Gastroesophageal sphincter (tissue), 4 donors: ENCODE data around the gene TMCO4. TPM values are rescaled to one million over a fixed set of nuclear protein-coding genes. Genes with fewer than 3 reads are reported as not detected.

Experiments used
- ATAC-seq: fragments of 150-250 bp; one replicate; pipeline ENCODE4 v1.9.1; 2016; ENCODE audit warnings: mild to moderate bottlenecking, moderate library complexity
- H3K27ac ChIP-seq, 4 donors: fragments of 200-600 bp; sonication (generic) in 3 of 4; 1 replicate in 3 of 4; 2 replicates in 1 of 4; pipeline ENCODE4 v1.5.1; 2016 to 2019
- H3K27me3 ChIP-seq: fragments of 200-600 bp; sonication (generic); one replicate; pipeline ENCODE4 v1.5.1; 2019
- H3K36me3 ChIP-seq, 2 donors: fragments of 200-600 bp; sonication (generic); one replicate each; pipeline ENCODE4 v1.5.1; 2019; ENCODE audit warnings: control low read depth in 1 of 2
- H3K4me1 ChIP-seq, 3 donors: fragments of 200-600 bp; sonication (generic); 1 replicate in 2 of 3; 2 replicates in 1 of 3; pipeline ENCODE4 v1.5.1; 2016 to 2019; ENCODE audit warnings: control low read depth in 2 of 3
- H3K4me3 ChIP-seq, 2 donors: fragments of 200-600 bp; sonication (generic); one replicate each; pipeline ENCODE4 v1.5.1; 2019; ENCODE audit warnings: mild to moderate bottlenecking in 1 of 2, moderate library complexity in 1 of 2
- H3K9me3 ChIP-seq, 3 donors: fragments of 200-600 bp; sonication (generic); one replicate each; pipeline ENCODE4 v1.5.1; 2017 to 2019; ENCODE audit warnings: control low read depth in 2 of 3
- EP300 ChIP-seq: sonication (generic); formaldehyde crosslinking; IDR thresholded peaks from one replicate; pipeline ENCODE4 v1.6.1; 2017; ENCODE audit warnings: antibody characterized with exemption, mild to moderate bottlenecking
- POLR2A ChIP-seq, 2 donors: fragments of 450-650 bp; IDR thresholded peaks; one replicate each; pipeline ENCODE4 v1.6.1; 2017; ENCODE audit warnings: antibody characterized with exemption in 2 of 2, mild to moderate bottlenecking in 2 of 2, moderate library complexity in 1 of 2
- POLR2AphosphoS5 ChIP-seq: sonication (generic); formaldehyde crosslinking; IDR thresholded peaks from one replicate; pipeline ENCODE4 v1.6.1; 2017; ENCODE audit warnings: antibody characterized with exemption
- WGBS, 2 donors: methylation state at CpG; one replicate each; pipeline ENCODE4 v1.1.5; 2018; ENCODE audit warnings: low coverage in 1 of 2; 5-methylcytosine and 5-hydroxymethylcytosine counted together
- total RNA-seq, 4 donors: library from RNA; depleted of rRNA; stranded (reverse); fragments of >200 nt; gene quantifications; one replicate each; pipeline ENCODE4 v1.1.0, GENCODE V29; 2016
- TF ChIP-seq, protein P1 (sequence below), 4 experiments: fragments of 200-600 bp in 2 of 4; fragments of 450-650 bp in 2 of 4; sonication (generic) in 1 of 4; IDR thresholded peaks; one replicate each; pipeline ENCODE4 v1.5.1; 2017 to 2019; ENCODE audit warnings: antibody characterized with exemption in 4 of 4, mild to moderate bottlenecking in 2 of 4, moderate library complexity in 2 of 4

Gene TMCO4
- total RNA-seq, 4 donors from 2014 or later: 18.1 to 36.9 (median 24.5) TPM

DNA sequence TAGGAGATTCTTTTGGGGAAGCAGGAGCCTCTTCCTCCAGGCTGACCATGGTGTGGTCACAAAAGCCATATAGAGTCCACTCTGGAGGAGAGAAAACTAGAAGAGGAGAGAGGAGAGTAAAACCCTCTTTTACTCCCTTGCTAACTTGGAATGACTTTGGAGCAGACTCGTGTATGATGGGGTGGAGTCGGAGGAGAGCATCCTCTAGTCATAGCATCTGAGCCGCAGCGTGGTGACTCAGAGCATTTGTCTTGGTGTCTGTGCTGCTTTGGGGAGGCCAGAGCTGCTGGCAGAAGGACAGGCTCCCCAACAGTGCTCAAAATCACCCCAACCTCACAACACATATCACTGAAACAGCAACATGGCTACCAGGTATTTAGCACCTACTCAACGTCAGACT lies 123.9 kb downstream of the TMCO4 start:
- ATAC-seq: no peak
- no peaks in the 10 kb centered on the region for H3K4me1 ChIP-seq
- H3K4me3 ChIP-seq: no peak overlapping the region
- H3K27ac ChIP-seq: no peak overlapping the region
- no peaks in the 10 kb centered on the region for H3K36me3 ChIP-seq
- TF ChIP-seq, protein P1, sequence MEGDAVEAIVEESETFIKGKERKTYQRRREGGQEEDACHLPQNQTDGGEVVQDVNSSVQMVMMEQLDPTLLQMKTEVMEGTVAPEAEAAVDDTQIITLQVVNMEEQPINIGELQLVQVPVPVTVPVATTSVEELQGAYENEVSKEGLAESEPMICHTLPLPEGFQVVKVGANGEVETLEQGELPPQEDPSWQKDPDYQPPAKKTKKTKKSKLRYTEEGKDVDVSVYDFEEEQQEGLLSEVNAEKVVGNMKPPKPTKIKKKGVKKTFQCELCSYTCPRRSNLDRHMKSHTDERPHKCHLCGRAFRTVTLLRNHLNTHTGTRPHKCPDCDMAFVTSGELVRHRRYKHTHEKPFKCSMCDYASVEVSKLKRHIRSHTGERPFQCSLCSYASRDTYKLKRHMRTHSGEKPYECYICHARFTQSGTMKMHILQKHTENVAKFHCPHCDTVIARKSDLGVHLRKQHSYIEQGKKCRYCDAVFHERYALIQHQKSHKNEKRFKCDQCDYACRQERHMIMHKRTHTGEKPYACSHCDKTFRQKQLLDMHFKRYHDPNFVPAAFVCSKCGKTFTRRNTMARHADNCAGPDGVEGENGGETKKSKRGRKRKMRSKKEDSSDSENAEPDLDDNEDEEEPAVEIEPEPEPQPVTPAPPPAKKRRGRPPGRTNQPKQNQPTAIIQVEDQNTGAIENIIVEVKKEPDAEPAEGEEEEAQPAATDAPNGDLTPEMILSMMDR (IDR thresholded peaks at IDR 0.05): no peak
- TF ChIP-seq POLR2A (IDR thresholded peaks at IDR 0.05): no peak
- TF ChIP-seq EP300: no peak
- no peak for TF ChIP-seq POLR2AphosphoS5
- no peaks in the 10 kb centered on the region for H3K9me3 ChIP-seq
- peaks cover 34% of the 10 kb centered on the region for H3K27me3 ChIP-seq
- WGBS, 2 donors: 60% methylated on average over 1 to 5 of the region's 5 CpGs

DNA sequence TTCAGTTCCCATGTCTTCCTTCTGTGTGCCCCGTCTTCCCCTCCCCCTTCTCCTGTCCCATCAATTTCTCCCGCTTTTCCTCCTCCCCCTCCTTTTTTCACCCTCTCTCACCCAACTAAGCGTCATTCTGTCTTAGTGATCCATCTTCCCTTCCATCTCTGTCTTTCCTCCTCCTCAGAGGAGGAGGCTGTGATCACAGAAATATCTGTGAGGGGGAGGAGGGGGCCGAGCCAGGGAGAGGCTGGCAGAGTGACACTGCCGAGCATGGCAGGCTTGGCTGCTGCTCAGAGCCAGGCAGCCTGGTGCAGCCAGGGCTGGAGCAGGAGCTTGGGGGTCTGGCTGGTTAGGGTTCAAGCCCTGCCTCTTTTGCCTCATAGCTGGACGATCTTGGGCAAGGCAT lies 127.5 kb downstream of the TMCO4 start:
- Histone ChIP-seq H3K4me1 (no peaks in the 10 kb centered on the region), H3K27me3 (peaks cover 55% of the 10 kb centered on the region), H3K9me3 (no peaks in the 10 kb centered on the region), H3K4me3 (no peak overlapping the region), H3K27ac (no peak overlapping the region), H3K36me3 (no peaks in the 10 kb centered on the region)
- TF ChIP-seq POLR2AphosphoS5: no peak
- no peak for TF ChIP-seq EP300
- TF ChIP-seq POLR2A (IDR thresholded peaks at IDR 0.05): no peak
- TF ChIP-seq, protein P1 (IDR thresholded peaks at IDR 0.05): no peak
- no peak for ATAC-seq
- 30 to 57% methylated on average over 1 to 5 of the region's 6 CpGs for WGBS, 2 donors

DNA sequence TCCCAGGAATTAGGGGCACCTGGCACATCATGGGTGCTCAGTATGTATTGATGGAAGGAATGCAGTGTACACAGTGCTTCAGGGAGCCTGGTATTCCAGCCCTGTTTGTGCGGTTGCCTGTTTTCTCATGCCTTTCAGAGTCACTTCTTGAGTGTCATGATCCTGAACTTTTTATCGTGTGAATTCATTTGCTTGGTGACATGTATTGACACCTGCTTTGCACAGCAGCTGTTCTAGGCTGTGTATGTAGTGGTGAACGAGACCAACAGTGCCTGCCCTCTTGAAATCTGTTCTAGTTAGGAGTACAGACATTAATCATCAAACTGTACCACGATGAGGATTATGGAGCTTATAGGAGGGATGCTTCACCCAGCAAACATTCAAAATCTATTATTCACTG lies 128.9 kb downstream of the TMCO4 start:
- ATAC-seq: no peak
- no peak overlapping the region for H3K27ac ChIP-seq
- TF ChIP-seq POLR2AphosphoS5 (no peak), EP300 (no peak), POLR2A (IDR thresholded peaks at IDR 0.05) (no peak)
- TF ChIP-seq, protein P1 (IDR thresholded peaks at IDR 0.05): no peak
- peaks cover 67% of the 10 kb centered on the region for H3K27me3 ChIP-seq
- H3K36me3 ChIP-seq: no peaks in the 10 kb centered on the region
- H3K9me3 ChIP-seq: no peaks in the 10 kb centered on the region
- no peak overlapping the region for H3K4me3 ChIP-seq
- peaks cover 0 to 3% (median 0%) of the 10 kb centered on the region in 3 donors for H3K4me1 ChIP-seq
- WGBS, 2 donors: 53 to 63% methylated on average over 2 to 3 of the region's 4 CpGs

DNA sequence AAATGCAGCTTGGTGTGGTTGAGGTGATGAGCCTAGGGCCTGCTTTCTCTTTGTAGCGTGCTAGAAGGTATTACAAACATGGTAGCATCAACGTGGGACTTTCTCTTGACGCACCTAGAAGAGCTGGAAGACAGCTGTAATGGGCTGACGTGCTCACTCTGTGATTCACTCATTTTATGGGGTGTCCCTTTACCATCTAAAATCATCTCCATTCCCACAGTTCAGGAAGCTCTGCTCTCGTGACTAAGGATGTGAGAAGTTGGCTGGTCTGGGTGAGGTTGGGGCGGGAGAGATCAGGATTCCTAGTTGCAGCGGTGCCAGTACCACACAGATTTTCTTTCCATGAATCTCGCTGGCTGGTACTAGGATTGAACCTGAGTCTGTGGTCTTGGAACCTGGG lies 130.8 kb downstream of the TMCO4 start:
- 66 to 78% methylated on average over 3 to 8 of the region's 8 CpGs for WGBS, 2 donors
- H3K4me3 ChIP-seq: no peak overlapping the region
- no peaks in the 10 kb centered on the region for H3K36me3 ChIP-seq
- H3K4me1 ChIP-seq: peaks cover 0 to 18% (median 9%) of the 10 kb centered on the region in 3 donors
- peaks cover 74% of the 10 kb centered on the region for H3K27me3 ChIP-seq
- no peak overlapping the region for H3K27ac ChIP-seq
- no peak for TF ChIP-seq EP300
- TF ChIP-seq, protein P1 (IDR thresholded peaks at IDR 0.05): no peak
- TF ChIP-seq POLR2AphosphoS5: no peak
- TF ChIP-seq POLR2A (IDR thresholded peaks at IDR 0.05): no peak
- no peaks in the 10 kb centered on the region for H3K9me3 ChIP-seq
- no peak for ATAC-seq
